ENCODE data around the gene HSPA4L.

DNA sequence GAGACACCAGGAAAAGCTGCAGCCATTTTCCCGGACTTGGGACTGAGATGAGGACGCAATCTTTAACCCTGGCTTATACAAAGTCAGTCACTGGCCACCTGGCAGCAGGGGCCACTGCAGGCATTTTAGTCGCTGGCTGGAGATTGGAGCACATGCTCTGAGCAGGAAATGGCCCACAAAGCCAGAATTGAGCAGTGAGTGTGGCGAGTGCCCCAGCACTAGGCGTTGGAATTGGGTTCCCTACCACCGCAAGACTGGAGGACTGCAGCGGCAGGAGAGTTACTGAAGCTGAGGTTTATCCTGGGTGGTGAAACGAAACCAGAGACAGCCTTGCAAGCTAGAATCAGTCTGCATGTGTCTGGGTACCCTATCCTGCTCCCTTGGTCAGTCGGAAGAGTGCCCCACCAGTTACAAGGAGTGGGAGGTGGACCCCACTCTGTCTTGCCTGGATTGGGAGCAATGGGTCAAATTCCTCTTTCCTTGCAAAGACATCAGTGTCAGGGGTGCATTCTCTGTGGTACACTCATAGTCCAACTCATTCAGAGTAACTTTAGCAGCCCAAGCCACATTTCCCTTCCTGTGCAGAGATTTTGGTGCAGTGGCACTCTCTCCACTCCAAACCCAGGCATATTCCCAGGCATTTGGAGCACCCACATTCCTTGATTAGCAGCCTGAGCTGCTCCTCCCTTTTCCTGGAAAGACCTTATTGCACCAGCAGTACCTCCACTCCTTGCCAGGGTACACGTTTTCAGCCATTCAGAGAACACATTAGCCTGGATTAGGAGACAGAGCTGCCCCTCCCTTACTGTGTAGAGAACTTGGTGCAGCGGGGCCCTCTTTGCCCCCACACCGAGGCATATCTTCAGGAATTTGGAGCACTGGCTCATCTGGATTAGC lies 61.8 kb downstream of the HSPA4L start:
- no peak for TF ChIP-seq TAF1 (IDR thresholded peaks at IDR 0.05; ENCODE audit: low read depth, low read length)
- no peak for TF ChIP-seq PAX5 (IDR thresholded peaks at IDR 0.05; ENCODE audit: insufficient read depth, low read length, severe bottlenecking)
- no peak for TF ChIP-seq POLR2A (IDR thresholded peaks at IDR 0.05; ENCODE audit: low read depth, low read length)
- TF ChIP-seq POLR2AphosphoS5 (IDR thresholded peaks at IDR 0.05; ENCODE audit: low read depth, low read length), result no peak
- no peak for TF ChIP-seq POU2F2 (IDR thresholded peaks at IDR 0.05; ENCODE audit: low read depth, low read length)
- TF ChIP-seq SPI1 (IDR thresholded peaks at IDR 0.05; ENCODE audit: low read depth, low read length), result no peak
